Heart right ventricle (tissue), 16 donors: ENCODE measurements around the gene FOXC2. TPM values are rescaled to one million over a fixed set of nuclear protein-coding genes. Genes with fewer than 3 reads are reported as not detected.

Experiments
- ATAC-seq, 8 donors: fragments of 200-7000 bp; cut with Tn5 transposase; one replicate each; pipeline ENCODE4 v1.9.1; 2020; ENCODE audit warnings: mild to moderate bottlenecking in 8 of 8, moderate library complexity in 8 of 8, moderate number of reproducible peaks in 1 of 8
- DNase-seq, 2 donors: peaks; one replicate each; pipeline ENCODE4 v3.0.0-alpha.2; 2020
- H3K27ac ChIP-seq, 10 donors: fragments of 200-600 bp; sonication (generic) in 2 of 10; one replicate each; pipeline versions ENCODE4 v1.5.0 to v1.8.0; 2020 to 2022; ENCODE audit warnings: mild to moderate bottlenecking in 3 of 10
- H3K27me3 ChIP-seq, 7 donors: fragments of 200-600 bp; one replicate each; pipeline ENCODE4 v1.8.0; 2021 to 2022; ENCODE audit warnings: mild to moderate bottlenecking in 2 of 7
- H3K36me3 ChIP-seq, 9 donors: fragments of 200-600 bp; sonication (generic) in 1 of 9; one replicate each; pipeline versions ENCODE4 v1.5.0 to v1.8.0; 2020 to 2022; ENCODE audit warnings: mild to moderate bottlenecking in 2 of 9
- H3K4me1 ChIP-seq, 9 donors: fragments of 200-600 bp; sonication (generic) in 1 of 9; one replicate each; pipeline versions ENCODE4 v1.5.0 to v1.8.0; 2020 to 2022; ENCODE audit warnings: mild to moderate bottlenecking in 4 of 9
- H3K4me3 ChIP-seq, 10 donors: fragments of 200-600 bp; sonication (generic) in 2 of 10; one replicate each; pipeline versions ENCODE4 v1.5.0 to v1.8.0; 2020 to 2022; ENCODE audit warnings: mild to moderate bottlenecking in 7 of 10, moderate library complexity in 2 of 10
- H3K9me3 ChIP-seq, 11 donors: fragments of 200-600 bp in 10 of 11; sonication (generic) in 2 of 11; one replicate each; pipeline versions ENCODE4 v1.5.0 to v1.8.0; 2013 to 2022; ENCODE audit warnings: mild to moderate bottlenecking in 2 of 11, control low read depth in 1 of 11, moderate library complexity in 1 of 11
- CTCF ChIP-seq, 9 donors: fragments of 200-600 bp; sonication (generic) in 2 of 9; IDR thresholded peaks; one replicate each; pipeline versions ENCODE4 v1.5.0 to v1.8.0; 2021 to 2022; ENCODE audit warnings: antibody characterized with exemption in 9 of 9, mild to moderate bottlenecking in 5 of 9, moderate library complexity in 1 of 9
- WGBS, 2 donors: extraction: QIAGEN DNeasy Blood & Tissue Kit; methylation state at CpG; one replicate each; pipeline ENCODE4 v1.1.7; 2013; ENCODE audit warnings: inconsistent platforms in 1 of 2; 5-methylcytosine and 5-hydroxymethylcytosine counted together
- intact Hi-C, 10 donors: fragments of 100-400 bp; cut with DNase I; formaldehyde crosslinking; loops; one replicate each; pipeline versions ENCODE4 v1.11.1 to v1.14.2; 2022
- polyA plus RNA-seq, 2 donors: library from polyadenylated mRNA; stranded (reverse); fragments of 200-250 nt; gene quantifications; one replicate each; pipeline ENCODE4 v1.2.3, GENCODE V29; 2013
- total RNA-seq, 10 donors: library from RNA; stranded (reverse); fragmentation: NEBNext Ultra II Directional in 3 of 10; extraction: Animal tissue kit (Norgen Biotek cat#: 25700) in 3 of 10; gene quantifications; one replicate each; pipeline versions ENCODE4 v1.2.1 to v1.2.4, GENCODE V29; 2021 to 2023
- donor health status: Arrhythmogenic right ventricular cardiomyopathy.
- donor health status: ischemic (EF 13 %, LVEDD 7.1; RV severe dilation, severe dysfunction).
- donor health status: healthy with polysubstance abuse.
- donor health status: DM: no; HTN: yes; CAD: no.
- donor health status: DM: no; HTN: no; CAD: no.
- donor health status: ischemic (EF 25% LVEDD 6.9; RV normal size, moderate dysfunction).
- donor health status: ischemic (EF 25% LVEDD 5.7; RV mildly dilated, moderate dysfunction).
- donor health status: healthy.
- donor health status: DM: yes; HTN: yes; CAD: no.
- donor health status: Ischemic cardiomyopathy.
- donor health status: ischemic (EF 35%, LVEDD 5.7; RV mildly dilated, moderate dysfunction).
- donor health status: nonischemic (EF 11% LVEDD 7.7; RV severe dilation, severe dysfunction).
- donor health status: DM: yes; HTN: yes; CAD: no.
- donor health status: PGD.
- donor health status: ischemic (EF 29% LVEDD 5.4; RV normal size, mild dysfunction).
- donor health status: nonischemic (EF 23%, LVEDD 6.1; RV moderate dilation, normal function).

The FOXC2 gene
- total and polyA plus RNA-seq, 12 donors: 0.66 to 2.2 (median 1.6) TPM

DNA sequence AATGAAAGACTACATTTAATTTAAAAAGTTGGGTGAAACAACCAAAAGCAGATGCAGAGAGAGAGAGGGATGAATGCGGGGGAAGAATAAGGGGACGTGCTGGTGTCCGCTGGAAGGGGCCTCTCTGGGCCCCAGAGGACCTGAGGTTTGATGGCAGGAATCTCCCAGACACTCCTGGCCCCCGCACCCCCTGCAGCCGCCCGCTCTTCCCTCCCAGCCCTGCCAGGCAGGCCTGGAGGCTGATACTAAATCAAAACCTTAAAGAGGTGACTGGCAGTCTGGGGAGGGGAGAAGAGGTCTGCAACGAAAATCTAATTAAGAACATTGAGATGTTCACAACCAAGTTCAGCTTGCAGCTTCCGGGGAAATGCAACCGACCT lies 14.2 kb downstream of the FOXC2 start:
- intact Hi-C loops: loop anchor here in 1 of 10 donors (5.0 kb wide), 1 partner anchor 87 kb away; no protein-coding TSS in a partner anchor
- H3K9me3 ChIP-seq: no peaks in the 10 kb centered on the region
- ATAC-seq (no peak), DNase-seq (no peak)
- peaks cover 0 to 64% (median 7%) of the 10 kb centered on the region in 9 donors for H3K4me1 ChIP-seq
- H3K4me3 ChIP-seq: peak overlapping the region in 1 of 10 donors; percentile 47
- no peak for TF ChIP-seq CTCF (IDR thresholded peaks at IDR 0.05)
- H3K27me3 ChIP-seq: peaks cover 7 to 78% (median 65%) of the 10 kb centered on the region in 7 donors
- 82 to 84% methylated on average over 9 of the region's 9 CpGs for WGBS, 2 donors
- peak overlapping the region in 3 of 10 donors; percentile 47 to 85 (median 81) for H3K27ac ChIP-seq
- no peaks in the 10 kb centered on the region for H3K36me3 ChIP-seq

GRCh38 chr16:86581458-86581857 lies 14.8 kb downstream of the FOXC2 start:
- H3K4me1 ChIP-seq: peaks cover 0 to 65% (median 7%) of the 10 kb centered on the region in 9 donors
- no peak for TF ChIP-seq CTCF (IDR thresholded peaks at IDR 0.05)
- H3K27me3 ChIP-seq: peaks cover 5 to 75% (median 64%) of the 10 kb centered on the region in 7 donors
- 59 to 60% methylated on average over 4 of the region's 4 CpGs for WGBS, 2 donors
- ATAC-seq: no peak
- no peaks in the 10 kb centered on the region for H3K9me3 ChIP-seq
- DNase-seq: no peak
- peak overlapping the region in 6 of 10 donors; percentile 7 to 85 (median 39) for H3K27ac ChIP-seq
- intact Hi-C loops: loop anchor here in 1 of 10 donors (5.0 kb wide), 1 partner anchor 86 kb away; no protein-coding TSS in a partner anchor
- no peaks in the 10 kb centered on the region for H3K36me3 ChIP-seq
- peak overlapping the region in 1 of 10 donors; percentile 9 for H3K4me3 ChIP-seq

DNA sequence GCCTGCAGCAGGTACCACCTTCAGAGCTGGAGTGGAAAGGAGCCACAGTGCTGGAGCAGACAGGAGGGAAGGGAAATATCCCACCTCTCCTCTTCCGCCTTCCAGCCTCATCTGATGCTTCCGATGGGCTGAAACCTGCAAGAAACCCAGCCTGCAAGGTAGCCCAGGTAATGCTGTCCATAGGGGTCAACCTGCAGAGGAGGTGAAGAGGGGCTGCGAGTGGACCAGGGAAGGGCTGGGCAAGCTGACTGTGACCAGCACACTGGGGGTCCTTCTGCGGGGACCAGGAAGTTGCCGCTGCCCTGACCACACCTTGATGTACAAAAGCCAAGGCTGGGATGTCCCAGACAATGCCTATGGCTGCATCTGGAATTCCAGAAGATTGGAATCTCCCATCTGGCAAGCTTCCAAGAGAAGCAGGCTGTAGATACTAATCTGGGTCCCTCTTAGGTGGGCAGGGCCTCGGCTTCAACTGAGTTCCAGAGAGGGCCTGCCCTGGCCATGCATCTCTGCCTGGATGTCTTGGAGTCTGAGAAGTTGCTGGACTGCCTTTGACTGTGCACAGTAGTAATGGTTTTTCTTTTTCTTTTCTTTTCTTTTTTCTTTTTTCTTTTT lies 17.5 kb downstream of the FOXC2 start:
- Histone ChIP-seq H3K9me3 (no peaks in the 10 kb centered on the region), H3K4me3 (no peak overlapping the region), H3K27me3 (peaks cover 0 to 50% (median 40%) of the 10 kb centered on the region in 7 donors), H3K27ac (no peak overlapping the region), H3K36me3 (no peaks in the 10 kb centered on the region), H3K4me1 (peaks cover 0 to 48% (median 0%) of the 10 kb centered on the region in 9 donors)
- ATAC-seq (no peak), DNase-seq (no peak)
- 77 to 86% methylated on average over 6 of the region's 6 CpGs for WGBS, 2 donors
- TF ChIP-seq CTCF (IDR thresholded peaks at IDR 0.05): no peak
- intact Hi-C loops: loop anchor here in 1 of 10 donors (5.0 kb wide), 1 partner anchor 83 kb away; no protein-coding TSS in a partner anchor

- Histone ChIP-seq H3K4me1 (peaks cover 0 to 46% (median 0%) of the 10 kb centered on the region in 9 donors), H3K27me3 (peaks cover 0 to 43% (median 35%) of the 10 kb centered on the region in 7 donors), H3K36me3 (no peaks in the 10 kb centered on the region), H3K4me3 (no peak overlapping the region), H3K9me3 (no peaks in the 10 kb centered on the region), H3K27ac (peak overlapping the region in 7 of 10 donors; percentile 26 to 70 (median 58))
- intact Hi-C loops: loop anchor here in 1 of 10 donors (5.0 kb wide), 1 partner anchor 82 kb away; no protein-coding TSS in a partner anchor
- ATAC-seq: peak in 1 of 8 donors; percentile 26
- WGBS, 2 donors: 83 to 84% methylated on average over 12 of the region's 12 CpGs
- no peak for DNase-seq
- no peak for TF ChIP-seq CTCF (IDR thresholded peaks at IDR 0.05)
Measured at GRCh38 chr16:86584726-86585721, 18.4 kb downstream of the FOXC2 start.
